ENCODE results near the gene SDCCAG8. TPM values are rescaled to one million over a fixed set of nuclear protein-coding genes. Genes with fewer than 3 reads are reported as not detected.

The SDCCAG8 gene
- polyA plus RNA-seq, 2 of the 4 experiments (the other 2 are of a cell fraction) = 48.8 to 64.8 TPM

DNA sequence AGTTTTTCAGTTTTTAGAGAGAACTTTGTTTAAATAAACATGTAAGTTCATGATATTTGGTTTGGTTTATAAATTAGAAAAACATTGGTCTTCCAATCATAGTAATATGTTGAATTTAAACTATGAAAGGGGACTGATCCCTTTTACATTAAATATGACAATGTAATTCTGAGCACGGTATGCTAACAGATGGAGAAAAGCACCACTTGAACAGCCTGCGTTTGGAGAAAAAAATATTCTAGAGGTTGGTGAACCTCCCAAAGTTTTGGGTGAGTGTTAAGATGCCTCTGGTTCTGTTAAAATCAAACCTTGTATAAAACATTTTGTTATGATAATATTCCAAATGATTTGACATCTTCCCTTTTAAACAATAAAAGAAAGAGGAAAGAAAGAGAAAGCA, 123.9 kb downstream of the SDCCAG8 start:
- no peak overlapping the region for H3K4me2 ChIP-seq
- ChIA-PET CTCF (no interaction called here), POLR2A (no interaction called here)
- H3K27ac ChIP-seq = no peak overlapping the region
- WGBS (ENCODE audit: missing lambda C conversion rate) = 94% methylated on average over 2 of the region's 2 CpGs
- H3K4me1 ChIP-seq = no peaks in the 10 kb centered on the region
- no peak for TF ChIP-seq FOXS1 (CRISPR knock-in tag; IDR thresholded peaks at IDR 0.05)
- TF ChIP-seq, protein P1, sequence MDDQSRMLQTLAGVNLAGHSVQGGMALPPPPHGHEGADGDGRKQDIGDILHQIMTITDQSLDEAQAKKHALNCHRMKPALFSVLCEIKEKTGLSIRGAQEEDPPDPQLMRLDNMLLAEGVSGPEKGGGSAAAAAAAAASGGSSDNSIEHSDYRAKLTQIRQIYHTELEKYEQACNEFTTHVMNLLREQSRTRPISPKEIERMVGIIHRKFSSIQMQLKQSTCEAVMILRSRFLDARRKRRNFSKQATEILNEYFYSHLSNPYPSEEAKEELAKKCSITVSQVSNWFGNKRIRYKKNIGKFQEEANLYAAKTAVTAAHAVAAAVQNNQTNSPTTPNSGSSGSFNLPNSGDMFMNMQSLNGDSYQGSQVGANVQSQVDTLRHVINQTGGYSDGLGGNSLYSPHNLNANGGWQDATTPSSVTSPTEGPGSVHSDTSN (IDR thresholded peaks at IDR 0.05) = no peak
- TF ChIP-seq, protein P2, sequence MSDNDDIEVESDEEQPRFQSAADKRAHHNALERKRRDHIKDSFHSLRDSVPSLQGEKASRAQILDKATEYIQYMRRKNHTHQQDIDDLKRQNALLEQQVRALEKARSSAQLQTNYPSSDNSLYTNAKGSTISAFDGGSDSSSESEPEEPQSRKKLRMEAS (IDR thresholded peaks at IDR 0.05) = no peak
- TF ChIP-seq JUNB (IDR thresholded peaks at IDR 0.05) = no peak
- no peak for TF ChIP-seq EHMT2 (IDR thresholded peaks at IDR 0.05; ENCODE audit: low read depth)
- no peak for TF ChIP-seq PHF8 (IDR thresholded peaks at IDR 0.05; ENCODE audit: borderline replicate concordance, low read depth)
- no peak for TF ChIP-seq HOXB13 (CRISPR knock-in tag; IDR thresholded peaks at IDR 0.05; ENCODE audit: low read depth)
- TF ChIP-seq RFX5 (IDR thresholded peaks at IDR 0.05) = no peak
- TF ChIP-seq TFCP2L1 (CRISPR knock-in tag; IDR thresholded peaks at IDR 0.05) = no peak
- TF ChIP-seq ZFP36 (IDR thresholded peaks at IDR 0.05; ENCODE audit: borderline replicate concordance, partially characterized antibody) = no peak
- TF ChIP-seq CHD4 (IDR thresholded peaks at IDR 0.05; ENCODE audit: borderline replicate concordance) = no peak
- no peak for TF ChIP-seq FOSB (CRISPR knock-in tag; IDR thresholded peaks at IDR 0.05)
- TF ChIP-seq RARB (CRISPR knock-in tag; IDR thresholded peaks at IDR 0.05) = no peak
- TF ChIP-seq POLR2A (IDR thresholded peaks at IDR 0.05; ENCODE audit: low read length) = no peak
- TF ChIP-seq, protein P3, sequence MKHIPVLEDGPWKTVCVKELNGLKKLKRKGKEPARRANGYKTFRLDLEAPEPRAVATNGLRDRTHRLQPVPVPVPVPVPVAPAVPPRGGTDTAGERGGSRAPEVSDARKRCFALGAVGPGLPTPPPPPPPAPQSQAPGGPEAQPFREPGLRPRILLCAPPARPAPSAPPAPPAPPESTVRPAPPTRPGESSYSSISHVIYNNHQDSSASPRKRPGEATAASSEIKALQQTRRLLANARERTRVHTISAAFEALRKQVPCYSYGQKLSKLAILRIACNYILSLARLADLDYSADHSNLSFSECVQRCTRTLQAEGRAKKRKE (CRISPR knock-in tag; IDR thresholded peaks at IDR 0.05; ENCODE audit: low read depth) = no peak
- TF ChIP-seq HOXB5 (CRISPR knock-in tag; IDR thresholded peaks at IDR 0.05) = no peak
- TF ChIP-seq SREBF2 (IDR thresholded peaks at IDR 0.05) = no peak
- no peak for TF ChIP-seq EP300 (IDR thresholded peaks at IDR 0.05)
- TF ChIP-seq, protein P4, sequence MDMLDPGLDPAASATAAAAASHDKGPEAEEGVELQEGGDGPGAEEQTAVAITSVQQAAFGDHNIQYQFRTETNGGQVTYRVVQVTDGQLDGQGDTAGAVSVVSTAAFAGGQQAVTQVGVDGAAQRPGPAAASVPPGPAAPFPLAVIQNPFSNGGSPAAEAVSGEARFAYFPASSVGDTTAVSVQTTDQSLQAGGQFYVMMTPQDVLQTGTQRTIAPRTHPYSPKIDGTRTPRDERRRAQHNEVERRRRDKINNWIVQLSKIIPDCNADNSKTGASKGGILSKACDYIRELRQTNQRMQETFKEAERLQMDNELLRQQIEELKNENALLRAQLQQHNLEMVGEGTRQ (IDR thresholded peaks at IDR 0.05) = no peak
- no peak for FAIRE-seq
- no peak for ATAC-seq
- H3K9me3 ChIP-seq = peaks cover 5% of the 10 kb centered on the region; the same call in 1 of the 3 replicates
- H3K4me3 ChIP-seq = no peak overlapping the region
- DNase-seq (ENCODE audit: low read depth in 1 of 2, low spot score in 1 of 2) = no peak

DNA sequence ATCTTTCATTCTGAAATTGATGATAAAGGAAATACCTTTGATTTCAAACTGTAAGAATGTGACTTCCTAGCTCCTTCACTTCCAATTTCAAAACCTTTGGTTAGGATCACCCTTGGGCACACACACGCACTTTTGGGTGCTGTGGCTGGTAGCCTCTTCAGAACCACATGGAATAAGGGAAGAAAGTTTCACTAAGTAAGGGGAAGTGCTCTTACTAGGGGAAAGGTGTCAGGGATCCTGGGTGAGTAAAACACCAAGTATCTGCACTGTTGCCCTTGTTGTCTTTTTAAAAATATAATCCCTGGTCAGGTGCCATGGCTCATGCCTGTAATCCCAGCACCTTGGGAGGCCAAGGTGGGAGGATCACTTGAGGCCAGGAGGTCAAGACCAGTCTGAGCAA, 132.4 kb downstream of the SDCCAG8 start:
- WGBS (ENCODE audit: missing lambda C conversion rate) = 89% methylated on average over 1 of the region's 1 CpG
- Histone ChIP-seq H3K4me3 (no peak overlapping the region), H3K9me3 (no peaks in the 10 kb centered on the region), H3K4me1 (no peaks in the 10 kb centered on the region), H3K27ac (no peak overlapping the region), H3K4me2 (no peak overlapping the region)
- DNase-seq (ENCODE audit: low read depth in 1 of 2, low spot score in 1 of 2) (no peak), ATAC-seq (no peak), FAIRE-seq (no peak)
- CTCF ChIA-PET = no interaction called here
- POLR2A ChIA-PET = no interaction called here
- TF ChIP-seq HEYL (CRISPR knock-in tag; IDR thresholded peaks at IDR 0.05) (no peak), FOSL2 (IDR thresholded peaks at IDR 0.05) (no peak), FOSL2 (CRISPR knock-in tag; IDR thresholded peaks at IDR 0.05) (no peak), RFX5 (IDR thresholded peaks at IDR 0.05) (no peak), NR3C1 (IDR thresholded peaks at IDR 0.05) (no peak), CBX8 (IDR thresholded peaks at IDR 0.05) (no peak), POLR2A (IDR thresholded peaks at IDR 0.05; ENCODE audit: low read length) (no peak), ZFP36 (IDR thresholded peaks at IDR 0.05; ENCODE audit: borderline replicate concordance, partially characterized antibody) (no peak), ZC3H11A (IDR thresholded peaks at IDR 0.05) (no peak), SMC3 (IDR thresholded peaks at IDR 0.05) (no peak), NFE2L2 (conservative IDR thresholded peaks at IDR 0.05; ENCODE audit: low read length) (no peak), FOSB (CRISPR knock-in tag; IDR thresholded peaks at IDR 0.05) (no peak), ZNF302 (CRISPR knock-in tag; IDR thresholded peaks at IDR 0.05) (no peak)
- TF ChIP-seq, protein P2 (IDR thresholded peaks at IDR 0.05) = no peak
- TF ChIP-seq, protein P5, sequence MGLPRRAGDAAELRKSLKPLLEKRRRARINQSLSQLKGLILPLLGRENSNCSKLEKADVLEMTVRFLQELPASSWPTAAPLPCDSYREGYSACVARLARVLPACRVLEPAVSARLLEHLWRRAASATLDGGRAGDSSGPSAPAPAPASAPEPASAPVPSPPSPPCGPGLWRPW (IDR thresholded peaks at IDR 0.05) = no peak

Measured in A549 (cell line).